RWPE1 (cell line): ENCODE data around the gene BFAR.
A peak's percentile ranks its signal among the peaks of the same experiment; 100 is the strongest.
"Not testable (repeated sequence)": the region's sequence is repeated elsewhere in the genome, so short reads cannot be mapped to it uniquely, and the experiment has no call there.

Experiments
- CTCF ChIA-PET: fragments of 350-600 bp; sonication (Branson Sonifier 250); formaldehyde crosslinking; extraction: SDS; loops from one replicate; lab custom pipeline; 2021; lab: Yijun Ruan, JAX
- POLR2A ChIA-PET: fragments of 400-600 bp; formaldehyde crosslinking; extraction: SDS; loops from one replicate; lab custom pipeline; 2020; ENCODE audit warnings: antibody characterized with exemption; ENCODE audit not compliant: low non-redundant PET; lab: Yijun Ruan, JAX
- DNase-seq: peaks from one replicate; pipeline ENCODE4 v3.0.0; 2012; ENCODE audit warnings: low spot score
- H3K27ac ChIP-seq: fragments of 450-650 bp; 2 replicates; pipeline ENCODE4 v1.5.1; 2017
- TF ChIP-seq, protein P1 (sequence below): fragments of 450-650 bp; conservative IDR thresholded peaks from 2 replicates; pipeline ENCODE4 v1.5.1; 2017; ENCODE audit warnings: low read depth, mild to moderate bottlenecking

The BFAR gene

DNA sequence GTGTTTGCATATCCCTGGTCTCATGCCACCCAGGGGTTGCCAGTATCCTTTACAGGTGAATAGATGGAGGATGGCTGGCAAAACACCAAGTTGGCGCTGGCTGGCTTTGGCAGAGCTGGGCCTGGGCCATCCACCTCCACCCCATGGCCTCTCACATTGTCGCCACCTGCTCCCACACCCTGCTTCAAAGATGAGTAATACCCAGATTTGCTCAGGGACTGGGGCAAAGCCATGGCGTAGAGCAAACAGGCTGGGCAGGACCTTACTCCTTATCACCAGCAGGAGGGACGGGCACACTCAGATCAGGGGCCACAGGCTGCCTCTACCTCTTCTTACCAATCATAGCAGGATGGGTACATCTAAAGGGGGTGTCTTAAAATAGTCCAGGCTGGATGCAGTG lies 37.0 kb downstream of the BFAR start:
- H3K27ac ChIP-seq: no peak overlapping the region
- ChIA-PET CTCF (no interaction called here), POLR2A (no interaction called here)
- DNase-seq: peak; percentile 12
- TF ChIP-seq, protein P1, sequence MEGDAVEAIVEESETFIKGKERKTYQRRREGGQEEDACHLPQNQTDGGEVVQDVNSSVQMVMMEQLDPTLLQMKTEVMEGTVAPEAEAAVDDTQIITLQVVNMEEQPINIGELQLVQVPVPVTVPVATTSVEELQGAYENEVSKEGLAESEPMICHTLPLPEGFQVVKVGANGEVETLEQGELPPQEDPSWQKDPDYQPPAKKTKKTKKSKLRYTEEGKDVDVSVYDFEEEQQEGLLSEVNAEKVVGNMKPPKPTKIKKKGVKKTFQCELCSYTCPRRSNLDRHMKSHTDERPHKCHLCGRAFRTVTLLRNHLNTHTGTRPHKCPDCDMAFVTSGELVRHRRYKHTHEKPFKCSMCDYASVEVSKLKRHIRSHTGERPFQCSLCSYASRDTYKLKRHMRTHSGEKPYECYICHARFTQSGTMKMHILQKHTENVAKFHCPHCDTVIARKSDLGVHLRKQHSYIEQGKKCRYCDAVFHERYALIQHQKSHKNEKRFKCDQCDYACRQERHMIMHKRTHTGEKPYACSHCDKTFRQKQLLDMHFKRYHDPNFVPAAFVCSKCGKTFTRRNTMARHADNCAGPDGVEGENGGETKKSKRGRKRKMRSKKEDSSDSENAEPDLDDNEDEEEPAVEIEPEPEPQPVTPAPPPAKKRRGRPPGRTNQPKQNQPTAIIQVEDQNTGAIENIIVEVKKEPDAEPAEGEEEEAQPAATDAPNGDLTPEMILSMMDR: no peak

DNA sequence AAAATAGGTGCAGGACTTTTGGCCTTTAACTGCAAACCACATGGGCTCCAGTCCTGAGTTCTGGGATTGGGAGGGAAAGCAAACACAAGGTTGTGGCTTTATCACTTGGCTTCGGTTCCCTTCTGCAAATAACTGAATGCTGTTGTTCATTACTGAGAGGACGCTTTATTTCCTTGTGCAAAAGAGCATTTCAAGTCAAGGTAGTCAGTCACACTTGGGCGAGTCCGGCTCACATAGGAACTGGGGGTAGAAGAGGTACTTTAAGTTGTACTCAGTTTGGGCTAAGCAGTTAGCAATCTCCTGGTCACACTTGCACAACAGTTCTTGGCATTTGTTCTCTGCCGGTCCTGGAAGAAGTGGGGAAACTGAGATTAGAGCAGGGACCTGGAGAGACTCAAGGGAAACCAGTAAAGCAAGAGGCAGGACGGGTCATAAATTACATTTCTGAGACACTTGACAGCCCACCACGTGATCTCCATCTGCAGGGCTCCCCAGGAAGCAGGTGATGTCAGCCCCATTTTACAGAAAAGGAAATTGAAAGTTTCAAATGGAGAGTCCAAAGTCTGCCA lies 39.7 kb downstream of the BFAR start:
- no peak for DNase-seq
- ChIA-PET POLR2A (no interaction called here), CTCF (no interaction called here)
- H3K27ac ChIP-seq: no peak overlapping the region
- TF ChIP-seq, protein P1: no peak

DNA sequence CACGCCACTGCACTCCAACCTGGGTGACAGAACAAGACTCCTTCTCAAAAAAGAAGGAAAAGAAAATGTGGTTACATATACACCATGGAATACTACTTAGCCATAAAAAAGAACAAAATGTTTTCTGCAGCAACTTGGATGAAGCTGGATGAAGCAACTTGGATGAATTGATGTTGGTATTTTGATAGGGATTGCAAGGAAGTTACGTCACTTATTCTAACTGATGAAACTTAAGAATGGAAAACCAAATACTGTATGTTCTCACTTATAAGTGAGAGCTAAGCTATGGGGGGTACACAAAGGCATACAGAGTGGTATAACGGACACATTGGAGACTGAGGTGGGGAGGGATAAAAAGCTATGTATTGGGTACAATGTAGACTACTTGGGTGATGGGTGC lies 43.9 kb downstream of the BFAR start:
- TF ChIP-seq, protein P1: no peak
- no peak for DNase-seq

DNA sequence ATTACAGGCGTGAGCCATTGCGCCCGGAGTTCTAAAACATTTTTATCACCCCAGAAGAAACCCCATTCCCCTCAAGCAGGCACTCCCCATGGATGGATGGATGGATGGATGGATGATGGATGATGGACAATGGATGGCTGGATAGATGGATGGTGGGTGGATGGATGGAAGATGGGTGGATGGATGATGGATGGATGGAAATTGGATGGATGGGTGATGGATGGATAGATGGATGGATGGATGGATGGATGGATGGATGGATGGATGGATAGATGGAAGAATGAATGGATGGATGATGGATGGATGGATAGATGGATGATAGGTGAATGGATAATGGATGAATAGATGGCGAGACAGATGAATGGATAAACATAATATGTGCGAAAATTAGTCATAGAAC lies 44.9 kb downstream of the BFAR start:
- no peak overlapping the region for H3K27ac ChIP-seq
- CTCF ChIA-PET: no interaction called here
- TF ChIP-seq, protein P1: no peak
- DNase-seq: no peak
- POLR2A ChIA-PET: no interaction called here

More for the DNA sequence above, 43.9 kb downstream of the BFAR start:
- no peak overlapping the region for H3K27ac ChIP-seq
- ChIA-PET POLR2A (no interaction called here), CTCF (no interaction called here)

DNA sequence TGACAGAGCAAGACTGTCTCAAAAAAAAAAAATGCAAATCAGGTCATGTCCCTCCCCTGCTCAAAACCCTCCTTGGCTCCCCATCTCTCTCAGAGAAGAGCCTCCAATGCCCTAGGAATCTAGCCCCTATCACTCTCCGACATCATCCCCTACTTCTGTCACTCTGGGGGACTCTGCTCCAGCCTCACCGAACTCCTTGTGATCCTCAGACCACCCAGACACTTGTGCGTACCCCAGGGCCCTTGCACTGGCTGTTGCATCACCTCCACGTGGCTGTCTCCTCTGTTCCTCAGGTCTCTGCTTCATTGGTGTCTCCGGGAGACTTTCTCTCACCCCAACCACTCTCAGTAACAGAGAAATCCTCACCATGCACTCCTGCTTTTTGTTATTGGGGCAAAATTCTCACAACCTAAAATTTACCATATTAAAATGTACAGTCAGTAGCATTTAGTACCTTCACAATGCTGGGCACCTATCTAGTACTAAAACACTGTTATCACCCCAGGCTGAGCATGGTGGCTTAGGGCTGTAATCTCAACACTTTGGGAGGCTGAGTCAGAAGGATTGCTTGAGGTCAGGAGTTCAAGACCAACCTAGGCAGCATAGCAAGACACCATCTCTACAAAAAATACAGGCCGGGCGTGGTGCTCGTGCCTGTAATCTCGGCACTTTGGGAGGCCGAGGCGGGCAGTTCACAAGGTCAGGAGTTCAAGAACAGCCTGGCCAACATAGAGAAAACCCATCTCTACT lies 46.2 kb downstream of the BFAR start:
- no peak overlapping the region for H3K27ac ChIP-seq
- TF ChIP-seq, protein P1: no peak
- DNase-seq: no peak
- ChIA-PET POLR2A (no interaction called here), CTCF (no interaction called here)

DNA sequence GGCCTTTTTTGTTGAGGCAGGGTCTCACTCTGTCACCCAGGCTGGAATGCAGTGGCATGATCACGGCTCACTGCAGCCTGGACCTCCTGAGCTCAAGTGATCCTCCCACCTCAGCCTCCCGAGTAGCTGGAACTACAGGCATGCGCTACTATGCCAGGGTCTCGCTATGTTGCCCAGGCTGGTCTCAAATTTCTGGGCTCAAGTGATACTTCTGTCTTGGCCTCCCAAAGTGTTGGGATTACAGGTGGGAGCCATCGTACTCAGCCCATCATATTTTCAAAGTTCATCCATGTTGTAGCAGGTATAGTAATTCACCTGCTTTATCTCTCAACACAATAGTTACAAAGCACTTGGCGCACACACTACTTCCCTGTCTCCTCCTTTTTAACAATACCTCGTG lies 47.6 kb downstream of the BFAR start:
- DNase-seq, CTCF ChIA-PET, H3K27ac ChIP-seq, POLR2A ChIA-PET: not testable (repeated sequence)

DNA sequence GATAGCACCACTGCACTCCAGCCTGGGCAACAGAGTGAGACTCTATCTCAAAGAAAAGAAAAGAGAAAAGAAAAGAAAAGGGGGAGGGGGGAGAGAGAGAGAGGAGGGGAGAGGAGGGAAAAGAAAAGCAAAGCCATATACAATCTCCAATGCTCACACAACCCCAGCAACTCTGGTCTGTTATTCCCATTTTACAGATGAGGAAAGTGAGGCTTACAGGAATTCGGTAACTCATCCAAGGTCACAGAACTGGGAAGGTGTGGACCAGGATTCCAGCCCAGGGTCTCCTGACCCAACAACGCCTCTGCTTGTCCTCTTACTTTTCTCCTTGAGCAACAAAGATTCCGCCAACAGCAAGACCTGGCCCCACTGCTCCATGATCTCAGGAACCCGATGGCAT lies 48.4 kb downstream of the BFAR start:
- ChIA-PET POLR2A (no interaction called here), CTCF (no interaction called here)
- no peak for DNase-seq
- no peak overlapping the region for H3K27ac ChIP-seq
- TF ChIP-seq, protein P1: no peak
